Measurements from ENCODE around the gene MS4A8.

- TF ChIP-seq NFIC (IDR thresholded peaks at IDR 0.05) (no peak), TAF1 (IDR thresholded peaks at IDR 0.05; ENCODE audit: low read depth) (no peak), ZBTB7A (IDR thresholded peaks at IDR 0.05; ENCODE audit: low read depth) (no peak), CREB1 (IDR thresholded peaks at IDR 0.05; ENCODE audit: low read depth) (no peak), RAD21 (IDR thresholded peaks at IDR 0.05; ENCODE audit: low read depth) (no peak), CEBPB (IDR thresholded peaks at IDR 0.05) (no peak)
- TF ChIP-seq, protein P1, sequence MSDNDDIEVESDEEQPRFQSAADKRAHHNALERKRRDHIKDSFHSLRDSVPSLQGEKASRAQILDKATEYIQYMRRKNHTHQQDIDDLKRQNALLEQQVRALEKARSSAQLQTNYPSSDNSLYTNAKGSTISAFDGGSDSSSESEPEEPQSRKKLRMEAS (IDR thresholded peaks at IDR 0.05), result no peak
- TF ChIP-seq, protein P2, sequence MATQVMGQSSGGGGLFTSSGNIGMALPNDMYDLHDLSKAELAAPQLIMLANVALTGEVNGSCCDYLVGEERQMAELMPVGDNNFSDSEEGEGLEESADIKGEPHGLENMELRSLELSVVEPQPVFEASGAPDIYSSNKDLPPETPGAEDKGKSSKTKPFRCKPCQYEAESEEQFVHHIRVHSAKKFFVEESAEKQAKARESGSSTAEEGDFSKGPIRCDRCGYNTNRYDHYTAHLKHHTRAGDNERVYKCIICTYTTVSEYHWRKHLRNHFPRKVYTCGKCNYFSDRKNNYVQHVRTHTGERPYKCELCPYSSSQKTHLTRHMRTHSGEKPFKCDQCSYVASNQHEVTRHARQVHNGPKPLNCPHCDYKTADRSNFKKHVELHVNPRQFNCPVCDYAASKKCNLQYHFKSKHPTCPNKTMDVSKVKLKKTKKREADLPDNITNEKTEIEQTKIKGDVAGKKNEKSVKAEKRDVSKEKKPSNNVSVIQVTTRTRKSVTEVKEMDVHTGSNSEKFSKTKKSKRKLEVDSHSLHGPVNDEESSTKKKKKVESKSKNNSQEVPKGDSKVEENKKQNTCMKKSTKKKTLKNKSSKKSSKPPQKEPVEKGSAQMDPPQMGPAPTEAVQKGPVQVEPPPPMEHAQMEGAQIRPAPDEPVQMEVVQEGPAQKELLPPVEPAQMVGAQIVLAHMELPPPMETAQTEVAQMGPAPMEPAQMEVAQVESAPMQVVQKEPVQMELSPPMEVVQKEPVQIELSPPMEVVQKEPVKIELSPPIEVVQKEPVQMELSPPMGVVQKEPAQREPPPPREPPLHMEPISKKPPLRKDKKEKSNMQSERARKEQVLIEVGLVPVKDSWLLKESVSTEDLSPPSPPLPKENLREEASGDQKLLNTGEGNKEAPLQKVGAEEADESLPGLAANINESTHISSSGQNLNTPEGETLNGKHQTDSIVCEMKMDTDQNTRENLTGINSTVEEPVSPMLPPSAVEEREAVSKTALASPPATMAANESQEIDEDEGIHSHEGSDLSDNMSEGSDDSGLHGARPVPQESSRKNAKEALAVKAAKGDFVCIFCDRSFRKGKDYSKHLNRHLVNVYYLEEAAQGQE (IDR thresholded peaks at IDR 0.05; ENCODE audit: low read depth), result no peak
Observed at GRCh38 chr11:60750911-60751310, 51.5 kb downstream of the MS4A8 start.

Measured in Ishikawa (cell line).